NCI-H446 treated with DMSO at 0.1 percent for 48 hours (cell line): ENCODE data around the gene OPALIN.
A peak's percentile ranks its signal among the peaks of the same experiment; 100 is the strongest.

Source experiments
- DNase-seq: peaks from one replicate; lab custom pipeline; 2025; lab: John Stamatoyannopoulos, UW

OPALIN gene

DNA sequence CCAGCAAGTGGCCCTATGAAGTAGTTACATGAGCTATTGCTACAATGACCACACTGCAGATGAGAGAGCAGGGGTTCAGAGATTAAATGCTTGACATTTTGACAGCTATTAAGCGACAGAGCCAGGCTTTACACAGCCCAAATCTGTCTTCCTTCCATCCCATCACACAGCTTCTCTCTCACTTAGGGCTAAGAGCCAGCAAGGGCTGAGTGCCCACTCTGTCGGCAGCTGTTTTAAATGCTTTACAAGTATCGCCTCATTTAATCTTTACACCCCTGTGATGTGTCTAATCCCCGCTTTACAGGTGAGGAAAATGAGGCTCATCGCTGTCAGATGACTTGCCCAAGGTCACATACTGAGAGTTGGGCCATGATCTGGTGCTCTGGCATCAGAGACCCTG lies 15.2 kb upstream of the OPALIN start:
- no peak for DNase-seq

DNA sequence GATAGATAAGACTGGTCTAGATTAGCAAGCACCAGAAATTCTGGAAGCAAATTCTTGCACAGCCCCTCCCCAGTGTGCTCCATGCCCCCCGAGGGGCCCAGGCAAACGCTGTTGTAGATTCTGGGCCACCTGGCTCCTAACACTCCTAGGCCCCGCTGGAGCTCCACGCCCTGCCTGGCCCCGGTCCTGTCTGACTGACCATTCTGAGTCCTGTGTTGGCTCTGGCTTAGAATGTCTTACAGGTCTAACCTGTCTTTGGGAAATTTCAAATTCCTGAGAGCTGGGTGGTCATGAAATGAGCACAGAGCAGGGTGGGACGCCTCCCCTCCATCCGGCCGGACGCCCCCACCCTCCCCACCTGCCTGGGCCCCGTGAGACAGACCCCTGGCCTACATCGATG lies 12.6 kb upstream of the OPALIN start:
- DNase-seq = no peak

GRCh38 chr10:96370584-96371157 lies 11.9 kb upstream of the OPALIN start:
- DNase-seq = no peak

- no peak for DNase-seq
These were observed 11.2 kb upstream of the OPALIN start for GRCh38 chr10:96369890-96370583.

DNA sequence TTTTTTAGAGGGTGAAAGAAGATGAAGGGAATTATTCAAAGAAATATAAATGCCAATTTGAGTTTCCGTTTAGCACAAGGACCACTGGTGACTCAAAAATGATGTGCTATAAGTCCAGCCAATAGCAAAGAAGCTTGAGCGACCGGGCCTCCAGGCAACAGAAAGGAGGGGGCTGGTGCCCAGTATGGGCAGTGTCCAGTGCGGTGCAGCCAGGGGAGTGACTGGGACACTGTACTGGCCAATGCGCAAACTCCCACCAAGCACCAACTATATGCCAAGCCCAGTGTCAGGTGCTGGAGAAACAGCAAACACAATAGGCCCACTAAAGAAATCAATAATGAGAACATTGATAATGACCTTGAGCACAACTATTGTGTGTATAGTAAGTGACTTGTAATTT lies 10.2 kb upstream of the OPALIN start:
- DNase-seq = no peak

DNA sequence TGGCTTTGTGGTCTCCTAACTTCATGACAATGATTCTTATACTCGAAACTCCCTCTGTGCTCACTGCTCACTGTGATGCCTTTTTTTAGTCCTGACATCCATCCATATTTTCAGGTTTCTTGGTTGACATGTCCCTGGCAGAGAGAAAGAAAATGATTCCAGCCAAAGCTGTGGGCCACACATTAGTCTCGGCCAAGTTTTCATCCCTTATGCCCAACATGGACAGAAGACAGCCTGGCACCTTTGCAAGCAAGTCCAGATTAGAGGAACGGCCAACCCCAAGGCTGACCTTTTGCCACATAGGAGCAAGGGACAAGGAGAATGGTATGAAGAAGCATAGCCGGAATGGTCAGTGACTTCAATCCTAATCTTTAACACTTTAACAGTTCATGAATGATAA lies 8.7 kb upstream of the OPALIN start:
- DNase-seq = no peak

GRCh38 chr10:96366508-96366907 lies 7.7 kb upstream of the OPALIN start:
- no peak for DNase-seq

GRCh38 chr10:96365571-96365970 lies 6.8 kb upstream of the OPALIN start:
- DNase-seq = no peak

GRCh38 chr10:96360766-96361165 lies 2.0 kb upstream of the OPALIN start:
- no peak for DNase-seq

- DNase-seq = no peak
These were observed 1.5 kb upstream of the OPALIN start for GRCh38 chr10:96360331-96360730.

DNA sequence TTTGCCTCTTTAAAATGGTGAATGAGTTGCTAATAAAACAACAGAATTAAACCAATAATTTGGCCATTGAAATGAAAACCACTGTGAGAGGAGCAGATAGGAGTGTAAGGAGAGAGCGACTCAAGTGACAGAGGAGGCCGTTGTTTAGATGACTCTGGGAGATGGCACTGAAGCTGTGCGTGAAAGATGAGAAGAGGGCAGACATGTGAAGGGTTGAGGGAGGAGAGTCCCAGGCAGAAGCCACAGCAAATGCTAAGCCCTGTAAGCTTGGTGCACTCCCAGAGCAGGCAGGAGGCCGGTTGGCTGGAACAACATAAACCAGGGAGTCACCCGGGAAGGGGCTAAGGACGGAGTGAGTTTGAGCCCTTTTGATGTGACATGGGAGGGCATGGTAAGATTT lies 814 bp upstream of the OPALIN start:
- DNase-seq = no peak

GRCh38 chr10:96357038-96357620 lies 1.7 kb downstream of the OPALIN start:
- DNase-seq = no peak

- no peak for DNase-seq
These were observed 6.2 kb downstream of the OPALIN start for GRCh38 chr10:96352582-96352981.

DNA sequence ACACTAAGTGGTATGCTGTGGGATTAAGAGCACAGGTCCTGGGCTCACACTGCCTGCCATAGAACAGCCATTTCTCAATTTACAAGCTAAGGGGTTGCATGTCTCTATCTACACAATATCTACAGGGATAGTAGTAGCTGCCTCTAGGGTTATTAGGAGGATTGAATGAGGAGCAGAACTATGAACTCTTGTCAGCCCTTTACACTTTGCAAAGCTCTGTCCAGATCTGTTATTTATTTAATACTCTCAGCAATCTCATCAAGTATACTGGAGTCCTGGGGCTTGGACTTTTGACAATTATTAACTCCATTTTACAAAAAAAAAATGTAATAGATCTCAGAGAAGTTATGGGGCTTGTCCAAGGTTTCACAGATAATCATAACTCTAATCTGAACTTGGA lies 6.8 kb downstream of the OPALIN start:
- DNase-seq = no peak

DNA sequence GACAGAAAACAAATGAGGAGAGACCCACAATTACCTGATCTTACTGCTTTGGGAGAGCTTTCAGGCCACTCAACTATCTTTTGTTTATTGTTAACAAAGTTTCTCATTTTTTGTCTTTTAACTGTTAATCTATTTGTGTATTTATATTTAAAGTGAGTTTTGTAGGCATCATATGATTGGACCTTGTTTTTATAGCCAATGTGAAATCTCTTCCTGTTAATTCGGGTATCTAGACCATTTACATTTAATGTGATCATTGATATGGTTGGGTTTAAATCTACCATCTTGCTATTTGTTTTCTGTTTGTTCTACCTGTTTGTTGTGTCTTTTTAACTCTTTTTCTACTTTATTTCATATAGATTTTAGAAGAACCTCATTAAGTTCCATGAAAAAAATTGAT lies 12.5 kb downstream of the OPALIN start:
- DNase-seq = no peak

DNA sequence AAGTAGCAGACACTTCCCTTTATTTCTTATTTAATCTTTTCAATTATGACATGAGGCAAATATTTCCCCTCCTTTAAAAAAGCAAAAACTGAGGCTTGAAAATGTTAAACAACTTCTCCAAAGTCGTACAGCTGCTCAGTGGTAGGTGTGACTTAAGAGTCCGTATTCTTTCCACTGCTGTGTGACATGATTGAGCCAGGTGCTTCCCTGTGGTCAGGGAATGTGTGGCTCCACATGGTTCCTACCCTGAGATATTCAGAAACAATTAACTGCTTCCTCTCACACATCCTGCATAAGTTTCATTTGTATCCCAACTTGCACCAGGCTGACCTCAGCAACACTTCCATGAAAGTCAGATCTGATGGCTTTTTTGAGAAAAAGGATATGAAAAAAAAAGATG lies 13.6 kb downstream of the OPALIN start:
- no peak for DNase-seq

GRCh38 chr10:96344178-96344577 lies 14.6 kb downstream of the OPALIN start:
- DNase-seq = no peak

DNA sequence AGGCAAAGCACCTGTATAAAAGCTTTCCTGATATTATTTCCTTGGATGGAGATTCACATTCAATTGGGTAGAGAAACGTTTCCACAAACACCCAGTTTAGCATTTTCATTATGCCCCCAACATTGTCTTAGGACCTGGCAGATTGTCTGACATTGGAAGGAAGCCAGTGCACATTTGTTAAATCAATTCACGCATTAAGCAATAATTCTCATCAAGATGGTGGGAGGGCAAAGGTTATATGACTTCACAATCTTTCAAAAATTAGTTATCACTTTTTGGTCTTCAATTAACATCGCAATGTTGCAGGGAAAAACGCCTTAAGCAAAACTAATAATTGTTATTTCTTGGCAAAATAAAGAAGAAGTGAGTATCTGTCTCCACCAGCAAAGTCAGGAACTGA lies 16.4 kb downstream of the OPALIN start:
- no peak for DNase-seq

GRCh38 chr10:96341219-96342182 lies 17.3 kb downstream of the OPALIN start:
- DNase-seq = no peak

- peak; percentile 18 for DNase-seq
These were observed 18.6 kb downstream of the OPALIN start for GRCh38 chr10:96339956-96340904.

DNA sequence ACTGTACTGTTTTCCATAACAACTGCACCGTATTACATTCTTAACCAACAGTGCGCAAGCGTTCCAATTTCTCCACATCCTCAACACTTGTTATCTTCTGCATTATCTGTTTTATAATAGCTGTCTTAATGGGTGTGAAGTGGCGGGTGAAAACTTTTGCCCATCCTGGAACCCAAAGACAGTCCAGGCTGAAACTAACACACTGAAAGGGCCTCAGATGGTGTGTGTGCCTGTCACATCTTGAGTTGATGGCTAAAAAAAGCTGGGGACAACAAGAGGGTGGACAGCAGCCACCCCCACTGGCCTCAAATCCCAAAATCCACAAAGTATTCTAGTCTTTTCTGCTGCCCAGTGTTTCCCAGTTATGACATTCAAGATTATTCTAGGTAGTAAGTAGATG lies 19.4 kb downstream of the OPALIN start:
- DNase-seq = no peak
